WTC11 (cell line): ENCODE measurements around the gene TM9SF4. TPM values are rescaled to one million over a fixed set of nuclear protein-coding genes. Genes with fewer than 3 reads are reported as not detected.

ENCODE experiments used
- ATAC-seq: fragments of 200-7000 bp; cut with Tn5 transposase; 2 replicates; pipeline ENCODE4 v1.10.0; 2021; ENCODE audit warnings: mild to moderate bottlenecking, moderate library complexity
- CTCF ChIA-PET: fragments of 300-600 bp; sonication (Branson Sonifier 250); formaldehyde crosslinking; loops from one replicate; lab custom pipeline; 2021; ENCODE audit warnings: antibody characterized with exemption; lab: Charles Lee
- POLR2A ChIA-PET: fragments of 350-600 bp; sonication (Branson Sonifier 250); formaldehyde crosslinking; loops from one replicate; lab custom pipeline; 2021; ENCODE audit warnings: antibody characterized with exemption; lab: Charles Lee
- DNase-seq: peaks from one replicate; pipeline ENCODE4 v3.0.0; 2021; ENCODE audit warnings: low spot score
- H3K27ac Mint-ChIP-seq: 2 replicates; pipeline ENCODE4 v1.8.0; 2021; ENCODE audit warnings: mixed read lengths
- H3K27me3 Mint-ChIP-seq: 2 replicates; pipeline ENCODE4 v1.8.0; 2021; ENCODE audit warnings: low read depth, mild to moderate bottlenecking, moderate library complexity, mixed read lengths
- H3K36me3 Mint-ChIP-seq: 2 replicates; pipeline ENCODE4 v1.8.0; 2021; ENCODE audit warnings: mixed read lengths
- H3K4me1 Mint-ChIP-seq: 2 replicates; pipeline ENCODE4 v1.8.0; 2022; ENCODE audit warnings: mixed read lengths
- H3K4me3 Mint-ChIP-seq: 2 replicates; pipeline ENCODE4 v1.8.0; 2021; ENCODE audit warnings: mild to moderate bottlenecking, moderate library complexity, mixed read lengths
- H3K9me3 Mint-ChIP-seq: 2 replicates; pipeline ENCODE4 v1.8.0; 2021; ENCODE audit warnings: mixed read lengths
- AR ChIP-seq: fragments of 250-450 bp; sonication (Bioruptor Pico); IDR thresholded peaks from 2 replicates; pipeline ENCODE4 v1.9.0; 2021; ENCODE audit warnings: mild to moderate bottlenecking
- CBFB ChIP-seq: sonication (generic); formaldehyde crosslinking; IDR thresholded peaks from 2 replicates; pipeline ENCODE4 v1.8.1; 2022; ENCODE audit warnings: mild to moderate bottlenecking, low read depth, missing genetic modification reagents
- CTCF ChIP-seq: fragments of 200-600 bp; IDR thresholded peaks from 2 replicates; pipeline ENCODE4 v1.8.0; 2022; ENCODE audit warnings: antibody characterized with exemption
- E2F4 ChIP-seq: sonication (generic); formaldehyde crosslinking; IDR thresholded peaks from 2 replicates; pipeline ENCODE4 v1.8.1; 2022; ENCODE audit warnings: low read depth, mild to moderate bottlenecking, moderate library complexity, missing genetic modification reagents, borderline replicate concordance
- FOXJ3 ChIP-seq: sonication (generic); formaldehyde crosslinking; IDR thresholded peaks from 2 replicates; pipeline ENCODE4 v1.9.0; 2021; ENCODE audit warnings: missing genetic modification reagents, mild to moderate bottlenecking, borderline replicate concordance
- GRHL2 ChIP-seq: fragments of 250-450 bp; sonication (Bioruptor Pico); IDR thresholded peaks from 2 replicates; pipeline ENCODE4 v1.8.0; 2022; ENCODE audit warnings: mild to moderate bottlenecking, moderate library complexity; ENCODE audit not compliant: insufficient replicate concordance, severe bottlenecking
- GTF2I ChIP-seq: fragments of 250-450 bp; sonication (Bioruptor Pico); conservative IDR thresholded peaks from 2 replicates; pipeline ENCODE4 v1.4.0; 2021; ENCODE audit warnings: mild to moderate bottlenecking
- HMGXB4 ChIP-seq: sonication (generic); formaldehyde crosslinking; IDR thresholded peaks from 2 replicates; pipeline ENCODE4 v1.8.1; 2023; ENCODE audit warnings: mild to moderate bottlenecking, moderate library complexity, missing genetic modification reagents
- KAT7 ChIP-seq: sonication (generic); formaldehyde crosslinking; IDR thresholded peaks from 2 replicates; pipeline ENCODE4 v1.8.1; 2023; ENCODE audit warnings: missing genetic modification reagents, mild to moderate bottlenecking, borderline replicate concordance
- NR2C2 ChIP-seq: sonication (generic); formaldehyde crosslinking; IDR thresholded peaks from 2 replicates; pipeline ENCODE4 v1.8.0; 2022; ENCODE audit warnings: mild to moderate bottlenecking, missing genetic modification reagents
- SMAD3 ChIP-seq: sonication (generic); formaldehyde crosslinking; IDR thresholded peaks from 2 replicates; pipeline ENCODE4 v1.8.0; 2022; ENCODE audit warnings: missing genetic modification reagents, mild to moderate bottlenecking, borderline replicate concordance
- TEAD1 ChIP-seq: sonication (generic); formaldehyde crosslinking; IDR thresholded peaks from 2 replicates; pipeline ENCODE4 v1.8.0; 2022; ENCODE audit warnings: mild to moderate bottlenecking, missing genetic modification reagents
- USF2 ChIP-seq: sonication (generic); formaldehyde crosslinking; IDR thresholded peaks from 2 replicates; pipeline ENCODE4 v1.8.1; 2023; ENCODE audit warnings: mild to moderate bottlenecking, missing genetic modification reagents, moderate library complexity
- ZBTB21 ChIP-seq: sonication (generic); formaldehyde crosslinking; IDR thresholded peaks from 2 replicates; pipeline ENCODE4 v1.8.1; 2023; ENCODE audit warnings: mild to moderate bottlenecking, missing genetic modification reagents, borderline replicate concordance
- ZNF263 ChIP-seq: sonication (generic); formaldehyde crosslinking; IDR thresholded peaks from 2 replicates; pipeline ENCODE4 v1.8.1; 2022; ENCODE audit warnings: low read depth, mild to moderate bottlenecking, moderate library complexity, missing genetic modification reagents
- ZNF317 ChIP-seq: sonication (generic); formaldehyde crosslinking; IDR thresholded peaks from 2 replicates; pipeline ENCODE4 v1.8.1; 2023; ENCODE audit warnings: low read depth, mild to moderate bottlenecking, moderate library complexity, missing genetic modification reagents, borderline replicate concordance
- ZNF671 ChIP-seq: fragments of 250-450 bp; sonication (Bioruptor Pico); IDR thresholded peaks from 2 replicates; pipeline ENCODE4 v1.8.0; 2021; ENCODE audit warnings: mild to moderate bottlenecking
- total RNA-seq: library from RNA; stranded (reverse); gene quantifications from 3 replicates; pipeline ENCODE4 v1.2.3, GENCODE V29; 2021

The TM9SF4 gene
- total RNA-seq, 1 experiment from 2014 or later = 44.8 TPM

- no peak for TF ChIP-seq HMGXB4 (CRISPR knock-in tag)
- TF ChIP-seq CBFB (CRISPR knock-in tag) = no peak
- TF ChIP-seq KAT7 (CRISPR knock-in tag) = no peak
- no peak for TF ChIP-seq ZNF317 (CRISPR knock-in tag)
- TF ChIP-seq NR2C2 (CRISPR knock-in tag) = no peak
- no peak for TF ChIP-seq E2F4 (CRISPR knock-in tag)
- no peak for TF ChIP-seq GRHL2
Observed at GRCh38 chr20:32159766-32160221, 50.3 kb downstream of the TM9SF4 start (continued).

- POLR2A ChIA-PET = no interaction called here
Observed at GRCh38 chr20:32160341-32160740, 50.8 kb downstream of the TM9SF4 start.

GRCh38 chr20:32162351-32162750 lies 52.8 kb downstream of the TM9SF4 start:
- H3K27ac Mint-ChIP-seq = no peak overlapping the region
- peaks cover 66% of the 10 kb centered on the region for H3K36me3 Mint-ChIP-seq
- H3K27me3 Mint-ChIP-seq = no peaks in the 10 kb centered on the region
- no peaks in the 10 kb centered on the region for H3K9me3 Mint-ChIP-seq
- no peaks in the 10 kb centered on the region for H3K4me1 Mint-ChIP-seq
- POLR2A ChIA-PET = no interaction called here
- ATAC-seq (no peak), DNase-seq (no peak)
- H3K4me3 Mint-ChIP-seq = no peak overlapping the region
- TF ChIP-seq USF2 (CRISPR knock-in tag) (no peak), AR (CRISPR knock-in tag) (no peak), TEAD1 (CRISPR knock-in tag) (no peak), ZNF263 (CRISPR knock-in tag) (no peak), E2F4 (CRISPR knock-in tag) (no peak), ZBTB21 (CRISPR knock-in tag) (no peak), HMGXB4 (CRISPR knock-in tag) (no peak)
- TF ChIP-seq, all 79 proteins: peak for 0
- CTCF ChIA-PET = interaction anchor here (1.4 kb wide), 1 partner anchor 309 kb away, joined by 3 read pairs; no protein-coding TSS in a partner anchor

More at GRCh38 chr20:32160341-32160740, 50.8 kb downstream of the TM9SF4 start:
- DNase-seq (no peak), ATAC-seq (no peak)
- no peak overlapping the region for H3K27ac Mint-ChIP-seq
- H3K4me3 Mint-ChIP-seq = no peak overlapping the region
- H3K36me3 Mint-ChIP-seq = peaks cover 54% of the 10 kb centered on the region
- no peaks in the 10 kb centered on the region for H3K9me3 Mint-ChIP-seq
- CTCF ChIA-PET = no interaction called here
- no peaks in the 10 kb centered on the region for H3K27me3 Mint-ChIP-seq
- TF ChIP-seq FOXJ3 (CRISPR knock-in tag) (no peak), CTCF (no peak), GTF2I (CRISPR knock-in tag) (no peak), SMAD3 (CRISPR knock-in tag) (no peak), ZNF671 (CRISPR knock-in tag) (no peak)
- H3K4me1 Mint-ChIP-seq = no peaks in the 10 kb centered on the region
